Measurements from ENCODE around the gene SPTBN1. TPM values are rescaled to one million over a fixed set of nuclear protein-coding genes. Genes with fewer than 3 reads are reported as not detected.

Gene SPTBN1
- total and polyA plus RNA-seq, 2 of the 13 experiments (the other 11 are each of a cell fraction or from before 2014, with no cell fraction given), result 123 to 299 TPM

- no peak overlapping the region; a peak in 1 of 6 replicates for H3K4me3 ChIP-seq (replicated peaks in 1 of 3; ENCODE audit: insufficient read depth in 1 of 3, low read depth in 2 of 3, low read length in 3 of 3)
- peak overlapping the region; percentile 64 for H3K4me2 ChIP-seq (ENCODE audit: low read depth, low read length)
- peaks cover 98% of the 10 kb centered on the region for H3K79me2 ChIP-seq (ENCODE audit: insufficient read depth, low read length)
- H3K4me1 ChIP-seq (ENCODE audit: insufficient read depth, low read length), result peaks cover 93% of the 10 kb centered on the region
- no peak for ATAC-seq
- no peak for TF ChIP-seq CREB1 (IDR thresholded peaks at IDR 0.05)
- TF ChIP-seq CREB1 (CRISPR knock-in tag; IDR thresholded peaks at IDR 0.05), result 0 out of 2 replicates have a peak, but pooled peaks have one; percentile 23
- TF ChIP-seq PHB2 (IDR thresholded peaks at IDR 0.05; ENCODE audit: partially characterized antibody), result no peak
- ChIA-PET POLR2A (interaction anchor here (0.7 to 1.7 kb wide), 5 partner anchors 8 to 26 kb away, joined by 3 to 5 read pairs (median 4); no protein-coding TSS in a partner anchor), CTCF (ENCODE audit: low intra/inter-chr PET ratio, low total read pairs) (no interaction called here)
- H3K27me3 ChIP-seq (ENCODE audit: control insufficient read depth in 1 of 2, insufficient read depth in 2 of 2, low read length in 2 of 2), result no peaks in the 10 kb centered on the region; a peak in 1 of 5 replicates
- in situ Hi-C loops (cut with HindIII; ENCODE audit: extremely low pct_ligation_motif_present, low pct_unique_long_range_greater_than_20kb) (no loop called here), intact Hi-C loops (cut with micrococcal nuclease; ENCODE audit: unreplicated experiment) (no loop called here)
- DNase-seq (ENCODE audit: low spot score), result no peak
- H4K20me1 ChIP-seq (ENCODE audit: insufficient read depth, low read length), result peaks cover 96% of the 10 kb centered on the region
- FAIRE-seq, result no peak
- H2AFZ ChIP-seq (ENCODE audit: low read length), result no peak overlapping the region
- no peak overlapping the region for H3K27ac ChIP-seq (ENCODE audit: extremely low read length, insufficient read depth, low read length)
- BruUV-seq (replicated peaks), result no TSS peak
- H3K9me3 ChIP-seq (ENCODE audit: low read length), result no peaks in the 10 kb centered on the region
- H3K36me3 ChIP-seq (replicated peaks in 1 of 2; ENCODE audit: control insufficient read depth in 1 of 2, insufficient read depth in 2 of 2, low read length in 2 of 2), result peaks cover 2 to 36% of the 10 kb centered on the region in 2 experiments
- no peak overlapping the region for H3K9ac ChIP-seq (ENCODE audit: insufficient read depth, low read depth, low read length)
These were observed 109.4 kb downstream of the SPTBN1 start for GRCh38 chr2:54565551-54565950.

- 38% methylated on average over 1 of the region's 1 CpG for WGBS (ENCODE audit: low lambda C conversion rate)
- Histone ChIP-seq H3K4me2 (ENCODE audit: low read depth, low read length) (no peak overlapping the region; the same call in 1 of the 2 replicates), H3K36me3 (replicated peaks in 1 of 2; ENCODE audit: control insufficient read depth in 1 of 2, insufficient read depth in 2 of 2, low read length in 2 of 2) (peaks cover 2 to 32% of the 10 kb centered on the region in 2 experiments), H3K4me1 (ENCODE audit: insufficient read depth, low read length) (peaks cover 98% of the 10 kb centered on the region), H3K27ac (ENCODE audit: extremely low read length, insufficient read depth, low read length) (peak overlapping the region; percentile 25), H2AFZ (ENCODE audit: low read length) (no peak overlapping the region), H3K9ac (ENCODE audit: insufficient read depth, low read depth, low read length) (no peak overlapping the region), H3K27me3 (ENCODE audit: control insufficient read depth in 1 of 2, insufficient read depth in 2 of 2, low read length in 2 of 2) (no peaks in the 10 kb centered on the region), H3K79me2 (ENCODE audit: insufficient read depth, low read length) (peaks cover 98% of the 10 kb centered on the region), H4K20me1 (ENCODE audit: insufficient read depth, low read length) (peaks cover 99% of the 10 kb centered on the region), H3K4me3 (replicated peaks in 1 of 3; ENCODE audit: insufficient read depth in 1 of 3, low read depth in 2 of 3, low read length in 3 of 3) (no peak overlapping the region), H3K9me3 (ENCODE audit: low read length) (no peaks in the 10 kb centered on the region)
- FAIRE-seq (no peak), DNase-seq (ENCODE audit: low spot score) (no peak), ATAC-seq (no peak)
- TF ChIP-seq RAD51 (IDR thresholded peaks at IDR 0.05; ENCODE audit: borderline replicate concordance) (no peak), ZNF230 (CRISPR knock-in tag; IDR thresholded peaks at IDR 0.05) (no peak), ZNF615 (CRISPR knock-in tag; IDR thresholded peaks at IDR 0.05; ENCODE audit: borderline replicate concordance) (no peak), ZNF17 (CRISPR knock-in tag; IDR thresholded peaks at IDR 0.05) (no peak), TMF1 (CRISPR knock-in tag; IDR thresholded peaks at IDR 0.05; ENCODE audit: low read depth) (no peak), ONECUT2 (CRISPR knock-in tag; IDR thresholded peaks at IDR 0.05) (peak; percentile 38; the same call in 1 of the 2 replicates), RBM22 (optimal IDR thresholded peaks at IDR 0.05; ENCODE audit: low read length) (peak; percentile 42)
- in situ Hi-C loops (cut with HindIII; ENCODE audit: extremely low pct_ligation_motif_present, low pct_unique_long_range_greater_than_20kb) (no loop called here), intact Hi-C loops (cut with micrococcal nuclease; ENCODE audit: unreplicated experiment) (no loop called here)
- POLR2A ChIA-PET, result interaction anchor here (1.1 kb wide), 1 partner anchor 12 kb away, joined by 3 read pairs; no protein-coding TSS in a partner anchor
- BruUV-seq (replicated peaks), result no TSS peak
- CTCF ChIA-PET (ENCODE audit: low intra/inter-chr PET ratio, low total read pairs), result no interaction called here
These were observed 110.8 kb downstream of the SPTBN1 start for GRCh38 chr2:54566896-54567295.
